AG09319 (cell line): ENCODE data around the gene C13orf46.
A peak's percentile ranks its signal among the peaks of the same experiment; 100 is the strongest.

Experiments used
- DNase-seq: peaks from one replicate; pipeline ENCODE4 v3.0.0-alpha.2; 2010; ENCODE audit warnings: low read depth; ENCODE audit errors: extremely low read depth
- CTCF ChIP-seq: IDR thresholded peaks from 2 replicates; pipeline ENCODE4 v1.5.1; 2011; ENCODE audit warnings: low read depth, mild to moderate bottlenecking, inconsistent platforms, low read length, moderate library complexity

C13orf46 gene

GRCh38 chr13:113952151-113952982 is 21.5 kb downstream of the C13orf46 start:
- DNase-seq: no peak
- TF ChIP-seq CTCF: no peak

GRCh38 chr13:113951246-113951999 is 22.5 kb downstream of the C13orf46 start:
- peak; percentile 46 for DNase-seq
- peak; percentile 85 for TF ChIP-seq CTCF

- TF ChIP-seq CTCF: no peak
Measured at GRCh38 chr13:113950451-113951245, 23.2 kb downstream of the C13orf46 start.

DNA sequence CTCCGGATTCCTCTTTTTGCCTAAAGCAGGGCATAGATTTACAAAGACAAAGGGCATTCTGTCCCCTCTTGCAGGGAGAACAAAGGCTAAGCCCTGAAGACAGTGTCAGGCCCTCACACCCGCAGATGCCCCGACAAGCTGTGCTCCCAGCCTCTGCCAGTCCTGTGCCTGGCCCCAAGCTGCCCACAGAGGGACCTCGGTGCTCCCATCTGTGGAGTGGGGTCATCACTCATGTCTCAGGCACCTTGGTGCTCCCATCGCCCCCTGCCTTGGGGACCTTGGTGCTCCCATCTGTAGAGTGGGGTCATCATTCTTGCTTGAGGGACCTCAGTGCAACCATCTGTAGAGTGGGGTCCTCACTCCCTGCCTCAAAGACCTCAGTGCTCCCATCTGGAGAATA is 24.3 kb downstream of the C13orf46 start:
- TF ChIP-seq CTCF: no peak
- no peak for DNase-seq

More at GRCh38 chr13:113950451-113951245, 23.2 kb downstream of the C13orf46 start:
- no peak for DNase-seq

DNA sequence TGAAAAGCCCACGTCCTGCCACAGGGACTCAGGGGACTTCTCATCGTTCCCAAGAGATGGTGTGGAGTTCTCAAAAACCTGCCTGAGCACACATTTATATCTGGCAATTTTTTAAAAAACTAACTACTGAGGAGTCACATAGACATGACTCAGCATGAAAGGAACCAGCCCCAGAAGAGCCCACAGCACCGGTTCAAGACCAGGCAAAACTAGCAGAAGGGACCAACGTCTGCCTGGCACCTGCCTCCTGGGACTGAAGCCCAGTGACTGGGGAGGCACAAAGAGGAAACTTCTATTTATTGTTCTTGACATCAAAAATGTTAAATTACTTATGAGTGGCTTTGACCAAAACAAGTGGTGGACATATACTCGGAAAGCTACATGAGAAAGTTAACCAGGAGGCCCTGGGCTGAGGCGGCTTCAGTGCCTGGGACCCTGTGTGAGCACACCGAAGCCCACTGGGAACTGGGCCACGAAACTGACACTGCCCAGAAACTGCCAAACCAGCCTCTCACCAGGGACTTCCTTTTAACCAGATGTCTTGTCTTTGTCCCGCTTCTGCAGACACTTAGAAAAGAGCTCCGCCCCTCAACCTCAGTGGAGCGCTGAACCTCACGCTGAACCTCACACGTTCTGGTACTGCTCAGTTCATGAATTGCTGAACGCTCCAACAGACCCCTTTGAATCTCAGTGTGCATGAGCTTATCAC is 25.7 kb downstream of the C13orf46 start:
- no peak for DNase-seq
- TF ChIP-seq CTCF: no peak

GRCh38 chr13:113947311-113948033 is 26.4 kb downstream of the C13orf46 start:
- DNase-seq: peak; percentile 28
- peak; percentile 93 for TF ChIP-seq CTCF
